Measurements from ENCODE around the gene CD86.

Gene CD86

GRCh38 chr3:122055215-122055614, at the start of gene CD86:
Gene CD86, plus strand, starts transcription at chr3:122055362. Its CDS starts 128 bp downstream, at chr3:122055490.
- H3K27me3 ChIP-seq: peaks cover 9% of the 10 kb centered on the region
- H3K4me3 ChIP-seq (ENCODE audit: low read depth in 1 of 2, low read length in 1 of 2): no peak within 1 kb of the TSS
- no peak for TF ChIP-seq CTCF (IDR thresholded peaks at IDR 0.05)

GRCh38 chr3:122006267-122006666, 48.9 kb upstream of the CD86 start:
- no peak for TF ChIP-seq CTCF (IDR thresholded peaks at IDR 0.05)
- Histone ChIP-seq H3K27ac (no peak overlapping the region), H3K4me3 (ENCODE audit: low read depth in 1 of 2, low read length in 1 of 2) (no peak overlapping the region), H3K9me3 (no peaks in the 10 kb centered on the region), H3K36me3 (no peaks in the 10 kb centered on the region), H3K4me1 (ENCODE audit: control insufficient read depth in 1 of 2, insufficient read depth in 1 of 2, low read depth in 1 of 2, low read length in 1 of 2) (no peaks in the 10 kb centered on the region), H3K27me3 (no peaks in the 10 kb centered on the region)

More at GRCh38 chr3:122055215-122055614, at the start of gene CD86:
- Histone ChIP-seq H3K9me3 (no peaks in the 10 kb centered on the region), H3K4me1 (ENCODE audit: control insufficient read depth in 1 of 2, insufficient read depth in 1 of 2, low read depth in 1 of 2, low read length in 1 of 2) (no peaks in the 10 kb centered on the region), H3K27ac (no peak within 1 kb of the TSS), H3K36me3 (no peaks in the 10 kb centered on the region)

- Histone ChIP-seq H3K36me3 (no peaks in the 10 kb centered on the region), H3K27ac (no peak overlapping the region), H3K9me3 (no peaks in the 10 kb centered on the region), H3K27me3 (no peaks in the 10 kb centered on the region), H3K4me1 (ENCODE audit: control insufficient read depth in 1 of 2, insufficient read depth in 1 of 2, low read depth in 1 of 2, low read length in 1 of 2) (no peaks in the 10 kb centered on the region), H3K4me3 (ENCODE audit: low read depth in 1 of 2, low read length in 1 of 2) (no peak overlapping the region)
- no peak for TF ChIP-seq CTCF (IDR thresholded peaks at IDR 0.05)
These were observed 47.0 kb upstream of the CD86 start for GRCh38 chr3:122008166-122008565.

- H3K9me3 ChIP-seq: no peaks in the 10 kb centered on the region
These were observed 44.7 kb upstream of the CD86 start for GRCh38 chr3:122010506-122010905.

GRCh38 chr3:122011396-122011795, 43.8 kb upstream of the CD86 start:
- H3K36me3 ChIP-seq: no peaks in the 10 kb centered on the region
- H3K4me3 ChIP-seq (ENCODE audit: low read depth in 1 of 2, low read length in 1 of 2): no peak overlapping the region
- no peaks in the 10 kb centered on the region for H3K4me1 ChIP-seq (ENCODE audit: control insufficient read depth in 1 of 2, insufficient read depth in 1 of 2, low read depth in 1 of 2, low read length in 1 of 2)
- H3K27me3 ChIP-seq: no peaks in the 10 kb centered on the region
- no peak for TF ChIP-seq CTCF (IDR thresholded peaks at IDR 0.05)
- no peak overlapping the region for H3K27ac ChIP-seq
- H3K9me3 ChIP-seq: no peaks in the 10 kb centered on the region

More at GRCh38 chr3:122010506-122010905, 44.7 kb upstream of the CD86 start:
- Histone ChIP-seq H3K4me1 (ENCODE audit: control insufficient read depth in 1 of 2, insufficient read depth in 1 of 2, low read depth in 1 of 2, low read length in 1 of 2) (no peaks in the 10 kb centered on the region), H3K36me3 (no peaks in the 10 kb centered on the region), H3K27me3 (no peaks in the 10 kb centered on the region), H3K4me3 (ENCODE audit: low read depth in 1 of 2, low read length in 1 of 2) (no peak overlapping the region), H3K27ac (no peak overlapping the region)
- no peak for TF ChIP-seq CTCF (IDR thresholded peaks at IDR 0.05)

GRCh38 chr3:122012821-122013220, 42.3 kb upstream of the CD86 start:
- Histone ChIP-seq H3K27ac (no peak overlapping the region), H3K4me1 (ENCODE audit: control insufficient read depth in 1 of 2, insufficient read depth in 1 of 2, low read depth in 1 of 2, low read length in 1 of 2) (no peaks in the 10 kb centered on the region), H3K9me3 (no peaks in the 10 kb centered on the region), H3K27me3 (no peaks in the 10 kb centered on the region), H3K4me3 (ENCODE audit: low read depth in 1 of 2, low read length in 1 of 2) (no peak overlapping the region), H3K36me3 (no peaks in the 10 kb centered on the region)
- TF ChIP-seq CTCF (IDR thresholded peaks at IDR 0.05): no peak

Data from neutrophil (primary cell).